SK-N-MC (cell line): ENCODE data around the gene NHLRC1.

Experiments
- EZH2 ChIP-seq: fragments of 200-600 bp; sonication (generic); IDR thresholded peaks from one replicate; pipeline ENCODE4 v1.6.1; 2017; ENCODE audit warnings: antibody characterized with exemption
- POLR2AphosphoS5 ChIP-seq: IDR thresholded peaks from 2 replicates; pipeline ENCODE4 v1.6.1; 2012; ENCODE audit warnings: mild to moderate bottlenecking, low read depth, low read length, borderline replicate concordance

- TF ChIP-seq POLR2AphosphoS5, result no peak
- TF ChIP-seq EZH2, result no peak
Observed at GRCh38 chr6:18081025-18081668, 41.3 kb downstream of the NHLRC1 start.
